HepG2 (cell line): ENCODE results near the gene QPCT. TPM values are rescaled to one million over a fixed set of nuclear protein-coding genes. Genes with fewer than 3 reads are reported as not detected.

Source experiments
- ATAC-seq: fragments of 200-7000 bp; cut with Tn5 transposase; 3 replicates; pipeline ENCODE4 v1.9.1; 2020; ENCODE audit warnings: mild to moderate bottlenecking, moderate library complexity
- BruUV-seq: library from RNA; stranded (reverse); fragments of 400-500 nt; replicated peaks from 2 replicates; lab custom pipeline; 2021; lab: Mats Ljungman, UMichigan
- CTCF ChIA-PET: fragments of 300-600 bp; formaldehyde crosslinking; extraction: SDS; loops from one replicate; lab custom pipeline; 2021; ENCODE audit warnings: low total read pairs, inconsistent platforms, low intra/inter-chr PET ratio; lab: Yijun Ruan, JAX
- POLR2A ChIA-PET: fragments of 350-600 bp; sonication (Branson Sonifier 250); formaldehyde crosslinking; loops from one replicate; lab custom pipeline; 2020; ENCODE audit warnings: antibody characterized with exemption, inconsistent platforms; lab: Yijun Ruan, JAX
- DNase-seq: peaks from one replicate; pipeline ENCODE4 v3.0.0-alpha.2; 2015; ENCODE audit warnings: low spot score
- FAIRE-seq: peaks from 3 replicates; lab custom pipeline; 2011; peaks lifted over from hg19 to GRCh38; lab: Jason Lieb, UNC
- H2AFZ ChIP-seq: one replicate; pipeline ENCODE4 v1.6.1; 2011; ENCODE audit warnings: low read length, inconsistent platforms
- H3K27ac ChIP-seq: fragments of 300-600 bp; 3 replicates; pipeline ENCODE4 v1.8.0; 2011; ENCODE audit warnings: mixed run types, mild to moderate bottlenecking, mixed read lengths, low read length, inconsistent platforms; ENCODE audit not compliant: insufficient read depth; ENCODE audit errors: extremely low read length
- H3K27me3 ChIP-seq, 2 experiments: fragments of 200-600 bp in 1 of 2; 2 replicates in 1 of 2; 3 replicates in 1 of 2; pipeline versions ENCODE4 v1.6.0 to v1.8.0; 2011; ENCODE audit warnings: low read length in 2 of 2, mild to moderate bottlenecking in 2 of 2, moderate library complexity in 2 of 2, inconsistent platforms in 1 of 2; ENCODE audit not compliant: insufficient read depth in 2 of 2, control insufficient read depth in 1 of 2
- H3K36me3 ChIP-seq, 2 experiments: fragments of 200-600 bp in 1 of 2; replicated peaks in 1 of 2; 2 replicates in 1 of 2; 3 replicates in 1 of 2; pipeline versions ENCODE4 v1.5.1 to v1.8.0; 2011; ENCODE audit warnings: low read length in 2 of 2, inconsistent platforms in 1 of 2; ENCODE audit not compliant: insufficient read depth in 2 of 2, control insufficient read depth in 1 of 2
- H3K4me1 ChIP-seq: 2 replicates; pipeline ENCODE4 v1.5.1; 2012; ENCODE audit warnings: low read length, inconsistent platforms; ENCODE audit not compliant: insufficient read depth
- H3K4me2 ChIP-seq: 2 replicates; pipeline ENCODE4 v1.6.0; 2011; ENCODE audit warnings: low read depth, low read length, inconsistent platforms
- H3K4me3 ChIP-seq, 3 experiments: fragments of 200-600 bp in 1 of 3; sonication (generic), shearing (Covaris generic) in 1 of 3; replicated peaks in 1 of 3; 2 replicates each; pipeline ENCODE4 v1.5.1; 2011 to 2016; ENCODE audit warnings: low read length in 3 of 3, inconsistent platforms in 2 of 3, low read depth in 2 of 3, mild to moderate bottlenecking in 2 of 3, control low read depth in 1 of 3, mixed read lengths in 1 of 3; ENCODE audit not compliant: insufficient read depth in 1 of 3
- H3K79me2 ChIP-seq: one replicate; pipeline ENCODE4 v1.6.1; 2011; ENCODE audit warnings: low read length, inconsistent platforms; ENCODE audit not compliant: insufficient read depth
- H3K9ac ChIP-seq: 2 replicates; pipeline ENCODE4 v1.6.0; 2011; ENCODE audit warnings: mild to moderate bottlenecking, low read depth, low read length, inconsistent platforms; ENCODE audit not compliant: insufficient read depth
- H3K9me3 ChIP-seq: 2 replicates; pipeline ENCODE4 v1.5.1; 2012; ENCODE audit warnings: mild to moderate bottlenecking, low read length
- H4K20me1 ChIP-seq: 2 replicates; pipeline ENCODE4 v1.6.0; 2011; ENCODE audit warnings: inconsistent platforms, mild to moderate bottlenecking, low read length, moderate library complexity; ENCODE audit not compliant: insufficient read depth
- CBX1 ChIP-seq: IDR thresholded peaks from one replicate; pipeline ENCODE4 v1.6.1; 2016; ENCODE audit warnings: antibody characterized with exemption, low read depth
- CREB1 ChIP-seq, 2 experiments: fragments of 450-650 bp in 1 of 2; IDR thresholded peaks; 2 replicates each; pipeline ENCODE4 v1.6.1; 2016 to 2017; ENCODE audit warnings: control low read depth in 1 of 2, mild to moderate bottlenecking in 1 of 2, missing compliant biosample characterization in 1 of 2, missing genetic modification characterization in 1 of 2
- HOXA3 ChIP-seq: sonication (generic); formaldehyde crosslinking; IDR thresholded peaks from 2 replicates; pipeline ENCODE4 v1.5.0; 2020; ENCODE audit warnings: missing genetic modification reagents
- MZF1 ChIP-seq: sonication (generic); formaldehyde crosslinking; IDR thresholded peaks from 2 replicates; pipeline ENCODE4 v1.8.1; 2023; ENCODE audit warnings: mild to moderate bottlenecking, missing genetic modification reagents, borderline replicate concordance
- PRPF4 ChIP-seq: fragments of 200-400 bp; formaldehyde crosslinking; IDR thresholded peaks from 2 replicates; pipeline ENCODE4 v1.6.1; 2016; ENCODE audit warnings: low read length, low read depth; ENCODE audit not compliant: poor library complexity, severe bottlenecking
- U2AF1 ChIP-seq: fragments of 200-400 bp; formaldehyde crosslinking; optimal IDR thresholded peaks from 2 replicates; pipeline ENCODE3; 2017; ENCODE audit warnings: mild to moderate bottlenecking, low read depth, low read length
- ZFY ChIP-seq: sonication (generic); formaldehyde crosslinking; IDR thresholded peaks from 2 replicates; pipeline ENCODE4 v1.4.0; 2020; ENCODE audit warnings: missing genetic modification reagents
- ZFYVE20 ChIP-seq: sonication (generic); formaldehyde crosslinking; IDR thresholded peaks from 2 replicates; pipeline ENCODE4 v1.8.0; 2023; ENCODE audit warnings: low read depth, mild to moderate bottlenecking, moderate library complexity, missing genetic modification reagents, borderline replicate concordance
- ZNF3 ChIP-seq: IDR thresholded peaks from 2 replicates; pipeline ENCODE4 v1.7.0; 2017; ENCODE audit warnings: inconsistent platforms
- WGBS: methylation state at CpG from one replicate; pipeline ENCODE4 v1.1.6; 2017; ENCODE audit warnings: low lambda C conversion rate; 5-methylcytosine and 5-hydroxymethylcytosine counted together
- in situ Hi-C: cut with HindIII; loops from 2 replicates; pipeline ENCODE4 v1.10.0; 2017; ENCODE audit warnings: low pct_unique_long_range_greater_than_20kb; ENCODE audit not compliant: extremely low pct_ligation_motif_present
- intact Hi-C: fragments of 100-400 bp; cut with micrococcal nuclease; formaldehyde crosslinking; loops from one replicate; pipeline ENCODE4 v1.10.0; 2022; ENCODE audit not compliant: unreplicated experiment
- polyA plus RNA-seq, 8 experiments: library from polyadenylated mRNA; depleted of rRNA in 3 of 8; stranded (reverse) in 7 of 8; unstranded in 1 of 8; fragments of >200 nt; fragmentation: Illumina TruSeq in 4 of 8; extraction: Trizol in 4 of 8; gene quantifications; 2 replicates each; pipeline versions ENCODE4 v1.2.1 to v1.2.3, GENCODE V29; 2011 to 2016; ENCODE audit warnings: low read depth in 4 of 8, missing spikeins in 1 of 8, mixed read lengths in 1 of 8; ENCODE audit not compliant: insufficient read depth in 1 of 8
- total RNA-seq, 5 experiments: library from RNA; depleted of rRNA; stranded (reverse); fragments of >200 nt; fragmentation: Illumina TruSeq; extraction: Trizol; gene quantifications; 2 replicates each; pipeline ENCODE4 v1.2.3, GENCODE V29; 2016; ENCODE audit warnings: low read depth in 1 of 5
- TF ChIP-seq, protein P1 (sequence below): sonication (generic); formaldehyde crosslinking; IDR thresholded peaks from 2 replicates; pipeline ENCODE4 v1.4.0; 2020; ENCODE audit warnings: missing genetic modification reagents, borderline replicate concordance
- TF ChIP-seq, protein P2 (sequence below): sonication (generic); formaldehyde crosslinking; IDR thresholded peaks from 2 replicates; pipeline ENCODE4 v1.4.0; 2020; ENCODE audit warnings: missing genetic modification reagents
- TF ChIP-seq, protein P3 (sequence below): sonication (generic); formaldehyde crosslinking; IDR thresholded peaks from 2 replicates; pipeline ENCODE4 v1.4.0; 2020; ENCODE audit warnings: mild to moderate bottlenecking, low read depth, missing genetic modification reagents

Gene QPCT
- total and polyA plus RNA-seq, 2 of the 13 experiments (the other 11 are each of a cell fraction or from before 2014, with no cell fraction given), result 0.77 to 1.2 TPM

DNA sequence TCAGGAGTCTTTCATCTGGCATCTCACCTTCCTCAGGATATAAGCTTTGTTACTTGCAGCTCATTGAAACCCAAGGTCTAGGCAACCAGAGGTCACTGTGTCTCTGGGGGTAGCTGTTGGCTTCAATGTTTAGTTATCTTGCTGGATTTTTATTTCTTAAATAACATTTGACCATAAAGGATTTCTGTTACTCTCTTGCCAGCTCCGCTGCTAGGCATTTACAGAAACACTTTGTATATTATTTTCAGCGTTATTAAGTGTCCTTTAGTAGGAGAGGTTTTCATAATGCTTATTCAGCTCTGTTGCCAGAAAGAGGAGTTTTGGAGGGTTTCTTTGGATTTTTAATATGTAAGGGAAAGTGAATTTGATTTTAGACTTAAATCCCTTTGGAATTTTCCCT, 61.4 kb downstream of the QPCT start:
- in situ Hi-C loops, result no loop called here
- POLR2A ChIA-PET, result no interaction called here
- no TSS peak for BruUV-seq

DNA sequence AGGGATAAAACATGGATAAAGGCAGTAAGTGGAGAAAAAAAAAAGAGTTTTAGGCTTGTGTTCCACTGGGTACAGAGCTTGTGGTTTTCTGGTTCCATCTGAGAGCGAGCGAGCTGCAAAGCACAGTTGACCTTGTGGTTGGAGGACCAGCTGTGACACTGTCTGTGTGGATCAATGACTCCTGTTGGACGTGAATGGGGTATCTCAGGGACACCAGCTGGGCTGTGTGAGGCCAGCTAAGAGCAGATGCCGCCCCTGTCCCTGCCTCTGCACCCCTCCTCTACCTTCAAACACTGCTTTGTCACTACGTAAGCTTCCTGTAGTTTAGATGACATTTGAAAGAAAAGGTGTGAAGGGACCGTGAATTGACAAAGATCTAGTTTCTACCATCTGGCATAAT, 67.8 kb downstream of the QPCT start:
- no peak overlapping the region for H2AFZ ChIP-seq
- no peaks in the 10 kb centered on the region for H3K9me3 ChIP-seq
- intact Hi-C loops (no loop called here), in situ Hi-C loops (no loop called here)
- POLR2A ChIA-PET, result no interaction called here
- H3K4me2 ChIP-seq, result no peak overlapping the region
- WGBS, result 41% methylated on average over 6 of the region's 6 CpGs
- no peak; the same call in 2 of the 3 replicates for ATAC-seq
- H3K27me3 ChIP-seq, result peaks cover 0 to 3% of the 10 kb centered on the region in 2 experiments; a peak in 2 of 5 replicates
- no peaks in the 10 kb centered on the region for H3K4me1 ChIP-seq
- no peak overlapping the region for H3K27ac ChIP-seq
- DNase-seq, result no peak
- no peak overlapping the region for H3K4me3 ChIP-seq
- H3K36me3 ChIP-seq, result no peaks in the 10 kb centered on the region
- CTCF ChIA-PET, result no interaction called here
- BruUV-seq, result no TSS peak
- no peak for FAIRE-seq
- H3K9ac ChIP-seq, result no peak overlapping the region
- no peaks in the 10 kb centered on the region for H4K20me1 ChIP-seq
- H3K79me2 ChIP-seq, result no peaks in the 10 kb centered on the region
- TF ChIP-seq, protein P1, sequence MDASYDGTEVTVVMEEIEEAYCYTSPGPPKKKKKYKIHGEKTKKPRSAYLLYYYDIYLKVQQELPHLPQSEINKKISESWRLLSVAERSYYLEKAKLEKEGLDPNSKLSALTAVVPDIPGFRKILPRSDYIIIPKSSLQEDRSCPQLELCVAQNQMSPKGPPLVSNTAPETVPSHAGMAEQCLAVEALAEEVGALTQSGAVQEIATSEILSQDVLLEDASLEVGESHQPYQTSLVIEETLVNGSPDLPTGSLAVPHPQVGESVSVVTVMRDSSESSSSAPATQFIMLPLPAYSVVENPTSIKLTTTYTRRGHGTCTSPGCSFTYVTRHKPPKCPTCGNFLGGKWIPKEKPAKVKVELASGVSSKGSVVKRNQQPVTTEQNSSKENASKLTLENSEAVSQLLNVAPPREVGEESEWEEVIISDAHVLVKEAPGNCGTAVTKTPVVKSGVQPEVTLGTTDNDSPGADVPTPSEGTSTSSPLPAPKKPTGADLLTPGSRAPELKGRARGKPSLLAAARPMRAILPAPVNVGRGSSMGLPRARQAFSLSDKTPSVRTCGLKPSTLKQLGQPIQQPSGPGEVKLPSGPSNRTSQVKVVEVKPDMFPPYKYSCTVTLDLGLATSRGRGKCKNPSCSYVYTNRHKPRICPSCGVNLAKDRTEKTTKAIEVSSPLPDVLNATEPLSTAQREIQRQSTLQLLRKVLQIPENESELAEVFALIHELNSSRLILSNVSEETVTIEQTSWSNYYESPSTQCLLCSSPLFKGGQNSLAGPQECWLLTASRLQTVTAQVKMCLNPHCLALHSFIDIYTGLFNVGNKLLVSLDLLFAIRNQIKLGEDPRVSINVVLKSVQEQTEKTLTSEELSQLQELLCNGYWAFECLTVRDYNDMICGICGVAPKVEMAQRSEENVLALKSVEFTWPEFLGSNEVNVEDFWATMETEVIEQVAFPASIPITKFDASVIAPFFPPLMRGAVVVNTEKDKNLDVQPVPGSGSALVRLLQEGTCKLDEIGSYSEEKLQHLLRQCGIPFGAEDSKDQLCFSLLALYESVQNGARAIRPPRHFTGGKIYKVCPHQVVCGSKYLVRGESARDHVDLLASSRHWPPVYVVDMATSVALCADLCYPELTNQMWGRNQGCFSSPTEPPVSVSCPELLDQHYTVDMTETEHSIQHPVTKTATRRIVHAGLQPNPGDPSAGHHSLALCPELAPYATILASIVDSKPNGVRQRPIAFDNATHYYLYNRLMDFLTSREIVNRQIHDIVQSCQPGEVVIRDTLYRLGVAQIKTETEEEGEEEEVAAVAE (CRISPR knock-in tag), result no peak
- TF ChIP-seq CBX1, result no peak
- TF ChIP-seq ZFYVE20 (CRISPR knock-in tag), result no peak
- no peak for TF ChIP-seq CREB1 (IDR thresholded peaks at IDR 0.05)
- TF ChIP-seq CREB1 (CRISPR knock-in tag; IDR thresholded peaks at IDR 0.05), result no peak
- TF ChIP-seq PRPF4, result no peak
- TF ChIP-seq MZF1 (CRISPR knock-in tag), result no peak
- no peak for TF ChIP-seq HOXA3 (CRISPR knock-in tag)
- TF ChIP-seq U2AF1, result no peak
- TF ChIP-seq, protein P2, sequence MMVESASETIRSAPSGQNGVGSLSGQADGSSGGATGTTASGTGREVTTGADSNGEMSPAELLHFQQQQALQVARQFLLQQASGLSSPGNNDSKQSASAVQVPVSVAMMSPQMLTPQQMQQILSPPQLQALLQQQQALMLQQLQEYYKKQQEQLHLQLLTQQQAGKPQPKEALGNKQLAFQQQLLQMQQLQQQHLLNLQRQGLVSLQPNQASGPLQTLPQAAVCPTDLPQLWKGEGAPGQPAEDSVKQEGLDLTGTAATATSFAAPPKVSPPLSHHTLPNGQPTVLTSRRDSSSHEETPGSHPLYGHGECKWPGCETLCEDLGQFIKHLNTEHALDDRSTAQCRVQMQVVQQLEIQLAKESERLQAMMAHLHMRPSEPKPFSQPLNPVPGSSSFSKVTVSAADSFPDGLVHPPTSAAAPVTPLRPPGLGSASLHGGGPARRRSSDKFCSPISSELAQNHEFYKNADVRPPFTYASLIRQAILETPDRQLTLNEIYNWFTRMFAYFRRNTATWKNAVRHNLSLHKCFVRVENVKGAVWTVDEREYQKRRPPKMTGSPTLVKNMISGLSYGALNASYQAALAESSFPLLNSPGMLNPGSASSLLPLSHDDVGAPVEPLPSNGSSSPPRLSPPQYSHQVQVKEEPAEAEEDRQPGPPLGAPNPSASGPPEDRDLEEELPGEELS (CRISPR knock-in tag), result no peak

More for the DNA sequence above, 61.4 kb downstream of the QPCT start:
- Histone ChIP-seq H3K4me2 (no peak overlapping the region), H3K4me1 (no peaks in the 10 kb centered on the region), H2AFZ (no peak overlapping the region), H3K9ac (no peak overlapping the region), H3K79me2 (no peaks in the 10 kb centered on the region), H3K36me3 (no peaks in the 10 kb centered on the region), H3K27ac (no peak overlapping the region), H3K9me3 (no peaks in the 10 kb centered on the region), H3K4me3 (no peak overlapping the region)
- intact Hi-C loops, result no loop called here
- DNase-seq (no peak), FAIRE-seq (no peak)
- WGBS, result 2% methylated on average over 2 of the region's 2 CpGs
- TF ChIP-seq ZNF3 (CRISPR knock-in tag) (no peak), ZFY (CRISPR knock-in tag) (no peak)
- TF ChIP-seq, protein P3, sequence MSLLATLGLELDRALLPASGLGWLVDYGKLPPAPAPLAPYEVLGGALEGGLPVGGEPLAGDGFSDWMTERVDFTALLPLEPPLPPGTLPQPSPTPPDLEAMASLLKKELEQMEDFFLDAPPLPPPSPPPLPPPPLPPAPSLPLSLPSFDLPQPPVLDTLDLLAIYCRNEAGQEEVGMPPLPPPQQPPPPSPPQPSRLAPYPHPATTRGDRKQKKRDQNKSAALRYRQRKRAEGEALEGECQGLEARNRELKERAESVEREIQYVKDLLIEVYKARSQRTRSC, result no peak
- TF ChIP-seq, all 625 proteins: peak for 0
- Histone ChIP-seq H3K27me3 (no peaks in the 10 kb centered on the region), H4K20me1 (no peaks in the 10 kb centered on the region)
- CTCF ChIA-PET, result no interaction called here
- no peak for ATAC-seq
